AG08395 (cell line): ENCODE data around the gene NDUFS7.
"Not testable (repeated sequence)": the region's sequence is repeated elsewhere in the genome, so short reads cannot be mapped to it uniquely, and the experiment has no call there.

Experiments
- DNase-seq: peaks from one replicate; pipeline ENCODE4 v3.0.0; 2012; ENCODE audit warnings: mixed read lengths, low spot score

Gene NDUFS7

DNA sequence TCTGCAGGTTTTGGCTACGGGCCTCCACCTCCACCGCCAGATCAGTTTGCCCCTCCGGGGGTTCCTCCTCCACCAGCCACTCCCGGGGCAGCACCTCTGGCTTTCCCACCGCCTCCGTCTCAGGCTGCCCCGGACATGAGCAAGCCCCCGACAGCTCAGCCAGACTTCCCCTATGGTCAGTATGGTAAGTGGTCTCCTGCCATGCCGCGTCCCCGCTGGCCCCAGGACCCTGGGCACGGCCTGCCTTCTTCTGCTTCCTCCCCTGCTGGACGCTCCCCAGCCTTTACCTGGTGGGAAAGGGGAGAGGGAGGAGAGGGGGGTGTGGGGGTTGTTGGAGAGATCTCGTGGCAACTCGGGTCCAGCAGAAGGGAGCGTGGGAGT is 48.8 kb downstream of the NDUFS7 start:
- no peak for DNase-seq

DNA sequence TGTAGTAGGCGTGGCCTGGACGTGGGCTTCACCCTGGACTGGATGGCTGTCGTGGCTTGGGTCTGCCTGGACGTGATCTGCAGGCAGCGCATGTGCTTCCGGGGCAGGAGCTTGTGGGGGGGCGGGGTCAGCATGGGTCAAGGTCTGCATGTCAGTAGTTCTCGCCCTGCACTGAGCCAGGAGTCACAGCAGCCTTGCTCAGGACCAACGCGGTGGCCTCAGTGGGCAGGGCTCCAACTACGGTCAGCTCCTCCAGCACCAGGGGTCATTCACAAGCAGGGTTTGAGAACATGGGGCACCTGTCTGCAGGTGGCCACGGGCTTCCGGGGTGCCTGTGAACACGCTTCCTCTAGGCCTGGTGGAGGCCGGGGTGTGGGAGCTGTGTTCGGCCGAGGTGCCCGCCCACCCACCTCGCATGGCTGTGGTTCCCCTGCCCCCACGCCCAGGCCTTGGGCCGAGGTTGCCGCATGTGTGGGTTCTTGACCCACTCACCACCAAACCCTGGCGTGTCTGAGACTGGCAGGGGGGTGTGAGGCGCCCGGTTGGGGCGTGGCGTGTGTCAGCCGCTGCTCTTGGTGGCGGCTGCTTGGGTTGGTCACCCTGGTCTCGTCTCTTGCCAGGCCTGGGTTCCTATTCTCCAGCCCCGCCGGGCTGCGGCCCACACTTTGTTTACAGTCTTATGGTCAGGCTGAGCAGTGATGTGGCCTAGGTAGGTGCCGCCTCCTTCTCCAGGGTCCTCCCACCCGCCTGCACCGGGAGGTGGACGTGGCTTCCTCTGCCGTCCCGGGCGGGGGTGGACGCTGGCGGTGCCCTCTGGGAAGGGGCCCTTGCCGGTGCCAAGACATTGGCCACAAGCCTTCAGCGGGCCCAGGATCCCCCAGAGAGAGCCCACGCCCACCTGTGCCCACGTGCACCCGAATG is 49.7 kb downstream of the NDUFS7 start:
- DNase-seq: no peak

DNA sequence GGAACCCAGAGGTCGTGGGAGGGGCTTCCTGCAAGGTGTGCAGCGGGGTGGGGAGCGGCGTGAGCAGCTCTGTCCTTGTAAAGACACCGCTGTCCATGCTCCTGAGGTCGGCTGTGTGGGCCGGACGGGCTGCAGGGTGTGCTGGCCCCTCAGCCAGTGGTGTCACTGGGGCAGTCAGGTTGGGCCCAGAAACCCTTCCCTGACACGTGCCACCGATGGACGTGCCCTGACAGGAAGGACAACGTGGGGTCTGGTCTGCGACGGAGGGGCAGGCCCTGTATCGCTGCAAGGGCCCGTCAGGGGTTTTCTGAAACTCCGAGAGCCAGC is 50.3 kb downstream of the NDUFS7 start:
- DNase-seq: no peak

DNA sequence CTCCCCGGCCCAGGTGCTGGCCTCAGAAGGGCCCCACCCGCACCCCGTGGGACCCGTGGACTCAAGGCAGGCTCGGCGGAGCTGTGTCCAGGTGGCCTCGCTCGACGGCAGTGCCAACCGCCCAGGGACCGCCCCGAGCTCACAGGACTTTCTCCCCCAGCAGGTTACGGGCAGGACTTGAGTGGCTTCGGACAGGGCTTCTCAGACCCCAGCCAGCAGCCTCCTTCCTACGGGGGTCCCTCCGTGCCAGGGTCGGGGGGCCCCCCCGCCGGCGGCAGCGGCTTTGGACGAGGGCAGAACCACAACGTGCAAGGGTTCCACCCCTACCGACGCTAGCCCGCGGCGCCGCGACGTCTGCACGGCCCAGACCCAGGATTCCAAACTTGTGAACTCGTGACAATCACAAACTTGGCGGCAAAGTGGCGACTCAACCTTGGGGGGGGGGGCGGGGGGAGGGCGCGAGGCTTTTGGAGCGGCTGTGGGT is 50.9 kb downstream of the NDUFS7 start:
- DNase-seq: no peak

DNA sequence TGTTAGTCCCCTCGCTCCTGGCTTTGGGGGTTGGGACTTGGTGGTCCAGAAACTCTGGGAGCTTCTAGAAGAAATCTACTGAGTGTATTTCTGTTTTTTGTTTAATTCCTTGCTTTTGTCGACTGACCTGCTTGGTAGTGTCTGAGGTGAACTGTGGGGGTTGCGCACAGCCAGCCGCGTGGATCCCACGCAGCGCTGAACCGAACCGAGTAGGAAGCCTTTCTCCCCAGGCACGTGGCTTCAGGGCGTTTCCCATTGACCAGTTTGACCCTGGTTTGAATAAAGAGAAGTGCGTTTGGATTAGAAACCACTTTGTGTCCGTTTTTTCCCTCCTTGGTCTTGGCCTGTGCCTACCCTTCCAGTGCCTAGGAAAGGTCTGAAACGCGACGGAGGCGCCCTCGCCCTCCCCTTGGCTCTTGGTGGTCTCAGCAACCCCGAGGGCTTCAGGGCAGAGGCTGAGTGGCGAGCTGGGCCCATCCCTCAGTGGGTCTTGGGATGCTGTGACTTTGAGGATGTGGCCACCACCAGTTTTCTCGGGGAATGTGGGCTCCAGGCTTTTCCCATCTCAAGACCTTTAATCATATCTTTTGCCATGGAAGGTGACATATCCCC is 51.8 kb downstream of the NDUFS7 start:
- DNase-seq: no peak

DNA sequence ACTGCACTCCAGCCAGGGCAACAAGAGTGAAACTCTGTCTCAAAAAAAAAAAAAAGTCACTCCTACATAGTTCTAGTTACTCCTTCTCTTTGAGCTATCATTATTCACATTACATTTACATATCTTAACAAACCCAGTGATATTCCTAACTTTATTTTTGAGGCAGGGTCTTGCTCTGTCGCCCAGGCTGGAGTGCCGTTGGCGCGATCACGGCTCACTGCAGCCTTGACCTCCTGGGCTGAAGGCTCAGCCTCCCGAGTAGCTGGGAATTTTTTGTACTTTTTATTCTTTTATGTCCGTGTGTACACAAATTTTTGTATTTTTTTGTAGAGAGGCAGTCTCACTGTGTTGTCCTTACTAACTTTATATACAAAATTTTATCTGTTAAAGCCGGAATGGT is 53.9 kb downstream of the NDUFS7 start:
- DNase-seq: no peak

DNA sequence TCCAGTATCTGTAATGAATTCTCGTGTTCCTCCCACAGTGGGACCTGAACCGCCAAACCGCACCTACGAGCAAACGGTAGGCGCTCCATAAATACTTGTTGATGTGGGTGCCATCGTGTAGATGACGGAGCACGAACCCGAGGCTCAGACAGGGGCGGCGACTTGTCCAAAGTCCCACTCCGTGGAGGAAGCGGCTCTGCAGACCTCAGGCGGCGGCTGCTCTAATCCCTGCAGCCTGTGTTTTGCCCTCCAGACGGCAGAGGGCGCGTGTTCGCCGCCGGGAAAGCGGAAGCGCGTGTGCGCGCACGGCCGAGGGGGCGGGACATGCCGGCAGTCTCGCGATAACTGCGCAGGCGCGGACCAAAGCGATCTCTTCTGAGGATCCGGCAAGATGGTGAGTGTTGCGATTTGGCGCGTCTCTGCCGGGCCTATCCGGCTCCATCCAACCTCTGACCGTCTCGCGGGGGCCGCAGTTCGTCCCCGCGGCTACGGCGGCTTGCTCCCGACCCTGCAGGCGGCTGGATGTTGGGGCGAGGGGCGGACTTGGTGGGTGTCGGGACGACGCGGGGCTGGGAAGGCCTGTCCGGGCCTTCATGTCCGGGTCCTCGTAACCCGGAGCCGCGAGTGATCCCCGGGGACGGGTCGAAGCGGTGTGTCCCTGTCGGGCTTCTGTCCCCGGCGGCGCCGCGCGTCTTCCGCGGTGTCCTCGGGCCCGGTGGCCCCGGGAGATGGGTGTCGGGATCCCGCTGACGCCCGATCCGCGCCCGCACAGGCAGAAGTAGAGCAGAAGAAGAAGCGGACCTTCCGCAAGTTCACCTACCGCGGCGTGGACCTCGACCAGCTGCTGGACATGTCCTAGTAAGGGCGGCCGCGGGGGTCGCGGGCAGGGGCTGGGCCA is 54.6 kb downstream of the NDUFS7 start, which contains the start of gene RPS15:
Gene RPS15 (plus strand): TSS at position 362 of the 898 bp plus-strand sequence. CDS start 30 bp downstream, at position 392.
- DNase-seq: peak; percentile 98

DNA sequence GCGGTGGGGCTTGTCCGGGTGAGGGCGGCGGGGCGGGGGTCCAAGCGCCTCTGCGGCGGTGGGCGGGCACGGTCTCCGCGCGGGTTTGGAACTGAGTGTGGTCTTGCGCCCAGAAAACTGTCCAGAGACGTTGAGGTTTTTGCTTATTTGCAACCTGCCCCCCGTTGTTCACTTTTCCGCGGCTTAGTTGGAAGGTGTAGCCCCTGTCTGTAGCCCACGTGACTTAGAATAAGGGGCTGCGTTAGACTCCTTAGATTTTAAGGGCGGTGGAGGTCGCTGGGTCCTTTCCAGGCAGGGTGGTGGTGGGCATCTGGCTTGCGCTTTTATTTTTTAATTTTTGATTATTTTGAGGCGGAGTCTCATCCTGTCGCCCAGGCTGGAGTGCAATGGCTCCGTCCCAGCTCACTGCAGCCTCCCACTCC is 55.2 kb downstream of the NDUFS7 start:
- DNase-seq: no peak

DNA sequence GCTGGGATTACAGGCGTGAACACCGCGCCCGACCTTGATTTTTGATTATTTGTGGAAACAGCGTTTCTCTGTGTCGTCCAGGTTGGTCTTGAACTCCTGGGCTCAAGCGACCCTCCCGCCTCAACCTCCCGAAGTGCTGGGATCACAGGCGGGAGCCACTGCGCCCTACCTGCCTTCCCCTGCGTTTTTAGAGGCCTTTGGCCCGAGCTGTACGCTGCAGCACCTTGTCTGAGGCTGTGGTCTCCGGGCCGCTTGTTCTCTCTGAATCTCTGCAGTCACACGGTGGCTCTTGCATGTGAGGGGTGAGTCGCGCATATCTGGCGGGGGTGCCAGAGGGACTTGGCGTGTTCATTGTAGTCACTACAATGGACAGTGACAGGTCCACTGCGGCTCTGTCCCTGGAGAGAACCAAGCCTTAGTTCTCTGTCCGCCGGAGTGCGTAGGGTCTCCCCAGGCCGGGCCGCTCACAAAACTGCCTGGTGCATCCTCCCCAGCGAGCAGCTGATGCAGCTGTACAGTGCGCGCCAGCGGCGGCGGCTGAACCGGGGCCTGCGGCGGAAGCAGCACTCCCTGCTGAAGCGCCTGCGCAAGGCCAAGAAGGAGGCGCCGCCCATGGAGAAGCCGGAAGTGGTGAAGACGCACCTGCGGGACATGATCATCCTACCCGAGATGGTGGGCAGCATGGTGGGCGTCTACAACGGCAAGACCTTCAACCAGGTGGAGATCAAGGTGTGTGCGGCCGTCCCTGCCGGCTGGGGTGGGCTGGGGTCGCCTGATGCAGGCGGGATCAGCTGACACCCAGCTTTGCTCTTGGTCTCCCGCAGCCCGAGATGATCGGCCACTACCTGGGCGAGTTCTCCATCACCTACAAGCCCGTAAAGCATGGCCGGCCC is 56.1 kb downstream of the NDUFS7 start:
- DNase-seq: not testable (repeated sequence)

DNA sequence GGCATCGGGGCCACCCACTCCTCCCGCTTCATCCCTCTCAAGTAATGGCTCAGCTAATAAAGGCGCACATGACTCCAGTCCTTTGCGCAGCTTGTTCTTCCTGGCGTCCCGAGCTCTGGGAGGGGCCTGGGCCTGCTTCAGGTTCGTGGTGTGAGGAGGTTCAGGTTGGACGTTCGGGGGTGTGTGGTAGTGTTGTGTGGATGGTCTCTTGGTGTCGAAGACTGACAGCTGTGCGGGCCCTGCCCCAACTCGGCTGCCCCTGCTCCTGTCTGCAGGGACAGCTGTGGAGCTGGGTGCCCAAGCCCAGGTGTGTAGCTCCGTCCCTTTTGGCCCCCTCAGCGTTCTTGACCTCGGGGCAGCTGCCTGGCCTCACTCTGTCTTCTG is 56.7 kb downstream of the NDUFS7 start:
- no peak for DNase-seq

DNA sequence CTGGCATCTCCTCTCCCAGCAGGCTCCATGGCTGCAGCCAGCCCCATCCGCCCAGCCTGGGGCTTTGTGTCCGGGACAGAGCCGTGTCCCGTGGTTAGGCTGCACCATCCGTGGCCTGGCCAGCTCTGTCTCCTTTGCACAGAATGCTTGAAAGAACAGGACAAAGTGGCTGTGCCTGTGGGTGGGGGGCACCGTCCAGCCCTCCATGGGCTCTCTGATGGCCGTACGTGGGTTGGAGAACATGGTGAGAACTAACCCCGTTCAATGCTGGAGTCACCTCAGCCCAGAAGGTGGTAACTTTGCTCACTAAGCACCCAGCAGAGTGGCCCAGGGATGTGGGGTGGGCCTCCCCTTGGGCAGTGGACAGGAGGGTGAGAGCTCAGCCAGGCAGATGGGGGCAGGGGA is 57.3 kb downstream of the NDUFS7 start:
- no peak for DNase-seq

DNA sequence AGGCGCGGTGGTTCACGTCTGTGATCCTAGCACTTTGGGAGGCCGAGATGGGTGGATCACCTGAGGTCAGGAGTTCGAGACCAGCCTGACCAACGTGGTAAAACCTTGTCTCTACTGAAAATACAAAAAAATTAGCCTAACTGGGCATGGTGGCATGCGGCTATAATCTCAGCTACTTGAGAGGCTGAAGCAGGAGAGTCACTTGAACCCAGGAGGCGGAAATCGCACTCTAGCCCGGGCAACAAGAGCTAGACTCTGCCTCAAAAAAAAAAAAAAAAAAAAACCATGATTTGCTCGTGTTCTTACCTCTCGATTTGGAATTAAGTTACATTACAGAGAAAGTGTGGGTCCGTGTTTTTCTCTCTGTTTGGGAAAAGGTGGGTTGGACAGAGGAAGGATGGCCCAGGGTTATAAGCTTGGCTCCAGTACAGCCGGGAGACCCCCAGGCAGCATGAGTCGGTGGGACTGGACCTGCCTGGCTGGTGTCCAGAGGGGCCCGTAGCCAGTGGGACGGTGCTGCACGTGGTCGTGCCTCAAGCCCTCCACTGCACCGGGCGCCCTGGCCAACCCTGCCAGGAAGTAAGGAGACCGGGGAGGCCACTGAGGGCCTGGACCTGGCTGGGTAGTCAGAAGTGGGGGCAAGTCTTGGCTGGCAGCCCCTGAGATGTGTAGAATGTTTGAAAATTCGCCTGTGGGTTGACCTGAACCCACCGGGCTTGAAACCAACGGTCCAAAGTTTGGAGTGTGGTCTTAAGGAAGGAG is 58.2 kb downstream of the NDUFS7 start:
- no peak for DNase-seq
